Stimulated activated naive CD4-positive, alpha-beta T cell (primary cell): ENCODE results near the gene RAB5IF.
A peak's percentile ranks its signal among the peaks of the same experiment; 100 is the strongest.
"Not testable (repeated sequence)": the region's sequence is repeated elsewhere in the genome, so short reads cannot be mapped to it uniquely, and the experiment has no call there.

Experiments used
- DNase-seq, 6 experiments: peaks; one replicate each; lab custom pipeline; 2025; lab: John Stamatoyannopoulos, UW

RAB5IF gene

GRCh38 chr20:36629719-36630681 lies 24.4 kb downstream of the RAB5IF start:
- peak in 5 of 6 experiments; percentile 5 to 57 (median 27) for DNase-seq

- no peak for DNase-seq
These were observed 26.1 kb downstream of the RAB5IF start for GRCh38 chr20:36631646-36632045.

DNA sequence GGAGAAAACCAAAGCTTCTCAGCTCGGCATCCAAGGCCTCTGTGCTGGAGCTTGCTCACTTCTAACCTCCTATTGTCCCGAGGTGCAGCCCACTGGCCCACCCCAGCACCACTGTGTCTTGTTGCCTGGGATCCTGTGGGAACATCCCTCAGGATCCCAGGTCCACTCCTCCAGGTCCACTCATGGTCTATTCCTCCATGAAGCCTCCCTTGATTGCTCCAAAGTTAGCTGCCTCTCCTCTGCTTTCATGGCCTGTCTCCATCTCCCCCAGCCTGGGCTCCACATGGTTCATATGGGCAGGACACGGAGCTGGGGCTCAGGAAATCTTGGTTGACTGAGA lies 26.5 kb downstream of the RAB5IF start:
- no peak for DNase-seq

- DNase-seq: no peak
These were observed 27.1 kb downstream of the RAB5IF start for GRCh38 chr20:36632487-36633284.

- no peak for DNase-seq
These were observed 27.8 kb downstream of the RAB5IF start for GRCh38 chr20:36633285-36633772.

GRCh38 chr20:36634342-36634741 lies 28.8 kb downstream of the RAB5IF start:
- DNase-seq: no peak

GRCh38 chr20:36638876-36639400 lies 33.4 kb downstream of the RAB5IF start:
- DNase-seq: not testable (repeated sequence)

DNA sequence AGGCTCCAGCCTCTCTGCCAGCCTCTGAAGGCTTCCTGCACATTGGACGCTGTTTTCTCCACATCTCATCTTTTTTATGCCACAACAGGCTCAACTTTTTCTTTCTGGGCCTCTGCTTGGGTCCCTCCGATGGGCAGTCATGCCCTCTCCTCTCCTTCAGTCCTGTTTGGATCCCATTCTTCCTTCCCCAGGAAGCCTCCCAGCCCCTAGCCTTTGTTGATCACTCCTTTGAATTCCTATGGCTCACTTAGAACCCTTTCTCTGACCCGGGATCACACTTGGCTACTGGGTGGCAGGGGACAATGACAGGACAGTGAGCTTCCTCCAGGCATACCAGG lies 35.9 kb downstream of the RAB5IF start:
- DNase-seq: no peak

DNA sequence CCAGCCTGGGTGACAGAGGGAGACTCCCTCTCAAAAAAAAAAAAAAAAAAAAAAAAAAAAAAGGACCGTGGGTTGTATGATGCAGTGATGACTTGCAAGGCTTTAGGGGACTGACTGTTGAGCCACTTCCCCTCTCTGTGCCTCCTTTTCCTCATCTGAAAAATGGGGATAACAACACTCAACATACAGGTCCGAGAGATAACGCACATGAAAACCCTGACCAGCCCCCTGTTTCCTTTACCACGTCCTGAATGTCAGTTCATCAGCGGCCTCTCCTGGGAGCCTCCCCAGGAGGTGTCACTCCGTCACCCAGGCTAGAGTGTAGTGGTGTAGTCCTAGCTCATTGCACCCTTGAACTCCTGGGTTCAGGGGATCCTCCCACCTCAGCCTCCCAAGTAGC lies 36.6 kb downstream of the RAB5IF start:
- DNase-seq: no peak

DNA sequence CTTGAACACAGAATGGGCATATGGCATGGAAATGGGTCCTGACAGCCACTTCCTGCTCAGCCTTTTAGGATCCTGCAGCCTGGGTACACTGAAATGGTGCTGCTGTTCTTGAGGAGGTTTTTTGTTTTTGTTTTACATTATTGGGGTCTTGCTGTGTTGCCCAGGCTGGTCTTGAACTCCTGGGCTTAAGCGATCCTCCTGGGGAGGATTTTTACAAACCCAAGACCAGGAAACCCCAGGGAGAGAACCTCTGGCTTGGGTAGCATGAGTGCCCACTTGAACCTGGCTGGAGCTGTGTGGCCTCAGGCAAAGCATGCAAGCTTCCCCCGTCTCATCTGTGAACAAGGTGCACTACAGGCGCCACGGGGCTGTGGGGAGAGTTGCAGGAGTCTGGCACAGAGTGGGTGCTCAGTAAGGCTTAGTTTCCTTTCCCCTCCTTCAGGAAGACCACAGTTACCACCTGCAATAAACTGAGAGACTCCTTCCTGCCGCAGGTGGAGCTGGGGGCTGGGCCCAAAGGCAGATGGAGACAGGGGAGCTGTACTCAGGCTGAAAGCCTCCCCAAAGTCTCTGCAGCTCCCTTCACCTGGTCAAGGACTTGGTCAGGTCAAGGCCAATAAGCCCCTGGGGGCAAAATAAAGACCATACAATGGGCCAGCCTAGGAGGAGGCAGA lies 38.6 kb downstream of the RAB5IF start:
- peak; percentile 6 to 55 (median 33) for DNase-seq

- DNase-seq: no peak
These were observed 39.1 kb downstream of the RAB5IF start for GRCh38 chr20:36644706-36645095.

DNA sequence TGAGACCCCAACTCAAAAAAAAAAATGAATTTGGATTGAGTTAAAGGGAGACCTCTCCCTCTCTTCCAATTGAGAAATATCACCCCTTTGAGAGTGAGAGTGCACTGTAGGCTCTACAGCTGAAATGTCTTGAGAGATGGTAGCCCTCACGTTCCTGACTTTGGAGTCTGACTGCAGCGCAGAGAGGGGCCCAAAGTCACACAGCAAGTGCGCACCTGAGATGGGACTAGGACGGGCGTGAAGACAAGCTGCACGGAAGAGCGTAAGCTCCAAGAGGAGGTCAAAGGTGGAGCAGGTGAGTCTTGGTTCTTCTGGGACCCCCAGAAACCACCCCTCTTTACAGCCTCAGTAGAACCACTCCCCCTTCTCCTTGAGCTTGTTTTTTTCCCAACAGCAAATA lies 39.8 kb downstream of the RAB5IF start:
- DNase-seq: no peak

DNA sequence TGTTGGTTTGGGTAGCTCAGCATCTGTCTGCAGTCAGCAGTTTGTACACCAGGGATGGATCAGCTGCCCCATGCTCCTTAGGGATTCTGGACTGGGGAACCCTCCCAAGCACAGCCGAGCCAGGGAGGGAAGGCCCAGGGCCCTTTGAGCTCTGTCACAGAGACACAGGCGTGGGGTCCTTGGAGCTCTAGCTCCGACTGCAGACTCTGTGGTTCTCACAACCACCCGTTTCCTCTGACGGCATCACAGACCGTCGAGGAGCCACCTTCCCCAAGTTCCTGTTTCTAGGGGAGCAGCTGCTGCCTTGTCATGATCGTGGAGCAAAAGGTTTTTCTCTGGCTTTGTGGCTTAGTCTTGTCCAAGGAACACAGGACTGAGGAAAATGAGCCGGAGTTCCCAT lies 40.4 kb downstream of the RAB5IF start, which contains the start of gene SLA2:
SLA2 (minus strand) TSS at position 199 of the 400 bp plus-strand sequence. CDS start 4,861 bp downstream, outside the sequence.
- DNase-seq: peak; percentile 32 to 71 (median 52)

DNA sequence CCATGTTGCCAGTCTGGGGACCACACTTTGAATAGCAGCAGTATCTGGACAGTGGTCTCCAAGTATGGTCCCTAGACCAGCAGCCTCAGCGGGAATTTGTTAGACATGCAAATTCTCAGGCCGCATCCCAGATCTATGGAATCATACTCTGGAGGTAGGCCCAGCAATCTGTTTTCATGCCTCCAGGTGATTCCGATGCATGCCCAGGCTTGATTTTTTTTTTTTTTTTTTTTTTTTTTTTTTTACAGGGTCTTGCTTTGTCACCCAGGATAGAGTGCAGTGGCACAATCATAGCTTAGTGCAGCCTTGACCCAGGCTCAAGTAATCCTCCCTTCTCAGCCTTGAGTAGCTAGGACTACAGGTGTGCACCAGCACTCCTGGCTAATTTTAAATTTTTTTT lies 41.1 kb downstream of the RAB5IF start:
- DNase-seq: no peak

- no peak for DNase-seq
These were observed 41.9 kb downstream of the RAB5IF start for GRCh38 chr20:36647196-36648121.

- DNase-seq: no peak
These were observed 47.9 kb downstream of the RAB5IF start for GRCh38 chr20:36653456-36653855.

DNA sequence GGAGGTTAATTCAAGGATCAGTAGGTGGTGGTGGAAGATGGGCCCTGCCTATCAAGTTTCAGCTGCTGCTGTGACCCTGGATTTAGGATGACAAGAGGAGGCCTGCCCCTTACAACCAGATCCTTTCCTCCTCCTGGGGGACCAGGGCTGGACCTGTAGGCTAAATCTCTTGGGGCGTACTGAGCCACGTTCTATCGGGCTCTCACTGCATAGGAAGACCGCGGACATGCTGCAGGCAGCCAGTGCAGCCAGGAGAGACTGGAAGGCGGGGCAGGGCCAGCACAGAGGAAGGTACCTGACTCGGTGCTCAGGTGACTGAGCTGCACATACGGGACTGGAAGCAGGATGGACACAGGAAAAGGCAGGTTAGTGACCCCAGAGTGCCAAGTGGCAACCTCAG lies 48.9 kb downstream of the RAB5IF start:
- DNase-seq: no peak

DNA sequence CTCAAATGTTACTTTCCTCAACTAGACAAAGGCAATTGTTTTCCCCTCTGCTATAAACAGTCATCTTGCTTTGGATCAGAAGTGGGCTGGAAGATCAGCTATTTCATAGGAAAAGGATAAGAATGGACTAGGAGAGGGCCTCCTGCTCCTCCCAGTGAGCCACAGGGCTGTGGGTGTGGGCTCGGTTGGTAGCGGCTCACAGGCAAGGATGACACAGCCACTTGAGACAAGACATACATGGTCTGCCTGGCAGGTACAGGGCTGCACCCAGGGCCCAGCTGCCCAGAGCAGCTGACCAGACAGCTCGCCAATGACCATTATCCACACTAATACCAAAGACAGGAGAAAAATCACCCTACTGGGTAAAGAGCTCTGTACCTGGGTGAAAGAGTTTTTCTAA lies 49.4 kb downstream of the RAB5IF start:
- DNase-seq: no peak

DNA sequence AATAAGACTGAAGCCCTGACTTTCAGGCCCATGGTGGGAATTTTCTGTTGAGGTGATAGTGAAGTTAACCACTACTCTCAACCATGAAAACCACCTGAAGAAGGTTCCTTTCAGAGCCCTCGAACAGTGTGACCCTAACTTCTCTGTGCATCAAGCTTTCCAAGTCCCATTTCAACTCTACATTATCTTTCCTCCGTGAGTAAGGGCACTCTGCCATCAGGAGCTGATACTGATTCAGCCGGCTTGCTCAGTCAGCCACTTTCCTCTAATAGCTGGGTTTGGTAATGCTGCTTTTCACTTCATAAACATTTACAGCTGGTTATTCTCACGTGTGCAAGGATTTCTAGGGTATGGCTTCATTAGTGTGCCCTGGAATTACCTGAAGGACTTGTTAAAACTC lies 51.2 kb downstream of the RAB5IF start:
- DNase-seq: no peak

- DNase-seq: peak in 3 of 6 experiments; percentile 34 to 45 (median 45)
These were observed 52.7 kb downstream of the RAB5IF start for GRCh38 chr20:36658300-36658699.
